A549 (cell line): ENCODE results near the gene ST6GALNAC1. TPM values are rescaled to one million over a fixed set of nuclear protein-coding genes. Genes with fewer than 3 reads are reported as not detected.

Experiments
- ATAC-seq, 2 experiments: fragments of 200-7000 bp in 1 of 2; fragments of >200 bp in 1 of 2; cut with Nextera tagmentation in 1 of 2; cut with Tn5 transposase in 1 of 2; 3 replicates each; pipeline versions ENCODE4 v1.8.0 to v1.9.1; 2018 to 2020; ENCODE audit warnings: mild to moderate bottlenecking in 1 of 2, moderate library complexity in 1 of 2
- CTCF ChIA-PET: fragments of 300-600 bp; sonication (Branson Sonifier 250); formaldehyde crosslinking; extraction: SDS; loops from one replicate; lab custom pipeline; 2021; ENCODE audit warnings: antibody characterized with exemption, inconsistent platforms; lab: Yijun Ruan, JAX
- POLR2A ChIA-PET: fragments of 350-600 bp; formaldehyde crosslinking; extraction: SDS; loops from one replicate; lab custom pipeline; 2021; ENCODE audit warnings: antibody characterized with exemption, inconsistent platforms; lab: Yijun Ruan, JAX
- DNase-seq, 2 experiments: peaks; one replicate each; pipeline versions ENCODE4 v3.0.0 to v3.0.0-alpha.2; 2011 to 2016; ENCODE audit warnings: low read depth in 1 of 2, low spot score in 1 of 2
- FAIRE-seq: peaks from 2 replicates; lab custom pipeline; 2011; peaks lifted over from hg19 to GRCh38; lab: Jason Lieb, UNC
- H3K27ac ChIP-seq, 2 experiments: fragments of >200 bp; sonication (Bioruptor Twin); formaldehyde crosslinking; 3 replicates each; pipeline ENCODE4 v1.5.1; 2016 to 2017
- H3K4me1 ChIP-seq: fragments of >200 bp; sonication (Bioruptor Twin); formaldehyde crosslinking; 3 replicates; pipeline ENCODE4 v1.6.1; 2016
- H3K4me2 ChIP-seq: fragments of >200 bp; sonication (Bioruptor Twin); formaldehyde crosslinking; 3 replicates; pipeline ENCODE4 v1.6.1; 2016
- H3K4me3 ChIP-seq: fragments of >200 bp; sonication (Bioruptor Twin); formaldehyde crosslinking; 3 replicates; pipeline ENCODE4 v1.5.1; 2016
- H3K9me3 ChIP-seq: fragments of >200 bp; sonication (Bioruptor Twin); formaldehyde crosslinking; 3 replicates; pipeline ENCODE4 v1.6.1; 2016
- FOXS1 ChIP-seq: fragments of 250-450 bp; sonication (Bioruptor Pico); IDR thresholded peaks from 2 replicates; pipeline ENCODE4 v1.5.0; 2020; ENCODE audit warnings: mild to moderate bottlenecking, moderate library complexity
- HMGXB4 ChIP-seq: fragments of 250-450 bp; sonication (Bioruptor Pico); IDR thresholded peaks from 2 replicates; pipeline ENCODE4 v1.5.0; 2021; ENCODE audit warnings: mild to moderate bottlenecking, moderate library complexity, borderline replicate concordance
- JUN ChIP-seq, 2 experiments: fragments of >200 bp; sonication (Bioruptor Twin); formaldehyde crosslinking; IDR thresholded peaks; 2 replicates in 1 of 2; 3 replicates in 1 of 2; pipeline ENCODE4 v1.6.1; 2016 to 2017
- MAFK ChIP-seq: fragments of 450-650 bp; IDR thresholded peaks from 2 replicates; pipeline ENCODE4 v1.6.1; 2014; ENCODE audit not compliant: partially characterized antibody
- NR3C1 ChIP-seq: fragments of >200 bp; sonication (Bioruptor Twin); formaldehyde crosslinking; IDR thresholded peaks from 3 replicates; pipeline ENCODE4 v1.6.1; 2017
- REST ChIP-seq: fragments of 200-600 bp; sonication (generic); IDR thresholded peaks from 2 replicates; pipeline ENCODE4 v1.6.1; 2016; ENCODE audit warnings: antibody characterized with exemption, mild to moderate bottlenecking, moderate library complexity
- SMC3 ChIP-seq: fragments of >200 bp; sonication (Bioruptor Twin); formaldehyde crosslinking; IDR thresholded peaks from 3 replicates; pipeline ENCODE4 v1.6.1; 2018; ENCODE audit warnings: inconsistent platforms
- TP53 ChIP-seq: fragments of 250-450 bp; sonication (Bioruptor Pico); IDR thresholded peaks from 2 replicates; pipeline ENCODE4 v1.5.0; 2021; ENCODE audit warnings: mild to moderate bottlenecking, moderate library complexity
- USF2 ChIP-seq: fragments of 450-650 bp; IDR thresholded peaks from 2 replicates; pipeline ENCODE4 v1.6.1; 2014; ENCODE audit warnings: antibody characterized with exemption
- ZNF302 ChIP-seq: fragments of 250-450 bp; sonication (Bioruptor Pico); IDR thresholded peaks from 2 replicates; pipeline ENCODE4 v1.9.0; 2021; ENCODE audit warnings: inconsistent platforms, mild to moderate bottlenecking, moderate library complexity
- WGBS: methylation state at CpG from one replicate; pipeline ENCODE4 v1.1.6; 2017; ENCODE audit errors: missing lambda C conversion rate; 5-methylcytosine and 5-hydroxymethylcytosine counted together
- polyA plus RNA-seq, 4 experiments: library from polyadenylated mRNA; depleted of rRNA in 3 of 4; stranded (reverse); fragments of >200 nt; fragmentation: RNase III in 1 of 4; extraction: RNeasy Plus Mini Kit Qiagen cat#74134 plus additional on column Dnase treatment in 1 of 4; gene quantifications; 2 replicates in 3 of 4; 3 replicates in 1 of 4; pipeline ENCODE4 v1.2.3, GENCODE V29; 2011 to 2017

ST6GALNAC1 gene
- polyA plus RNA-seq, 2 of the 4 experiments (the other 2 are of a cell fraction): 0.27 to 0.72 TPM

GRCh38 chr17:76585033-76585648 is 58.4 kb downstream of the ST6GALNAC1 start:
- 64% methylated on average over 53 of the region's 62 CpGs for WGBS
- no peaks in the 10 kb centered on the region for H3K9me3 ChIP-seq
- H3K4me3 ChIP-seq: peak overlapping the region; percentile 64
- CTCF ChIA-PET: interaction anchor here (0.6 to 7.0 kb wide), 20 partner anchors 9 to 128 kb away, joined by 3 to 50 read pairs (median 8); no protein-coding TSS in a partner anchor
- 0 out of 3 replicates have a peak, but pooled peaks cover 3% of the 10 kb centered on the region for H3K4me1 ChIP-seq
- no peak for FAIRE-seq
- peak overlapping the region; percentile 76 to 89; a peak in 5 of 6 replicates for H3K27ac ChIP-seq
- H3K4me2 ChIP-seq: peak overlapping the region; percentile 99
- TF ChIP-seq SMC3: no peak
- no peak for TF ChIP-seq ZNF302 (CRISPR knock-in tag)
- TF ChIP-seq JUN (IDR thresholded peaks at IDR 0.05): no peak
- TF ChIP-seq REST: no peak
- TF ChIP-seq TP53 (CRISPR knock-in tag): no peak
- POLR2A ChIA-PET: interaction anchor here (1.4 to 2.0 kb wide), 2 partner anchors 28 to 87 kb away, joined by 6 to 7 read pairs; no protein-coding TSS in a partner anchor
- DNase-seq: no peak
- no peak for ATAC-seq

- no peak for TF ChIP-seq HMGXB4
- ChIA-PET CTCF (interaction anchor here (0.6 to 7.0 kb wide), 13 partner anchors 10 to 99 kb away, joined by 3 to 50 read pairs (median 6); no protein-coding TSS in a partner anchor), POLR2A (no interaction called here)
- H3K9me3 ChIP-seq: no peaks in the 10 kb centered on the region
- 91% methylated on average over 17 of the region's 17 CpGs for WGBS
- no peak overlapping the region for H3K27ac ChIP-seq
- DNase-seq: no peak
- no peak for ATAC-seq
- no peak for FAIRE-seq
- 0 out of 3 replicates have a peak, but pooled peaks cover 3% of the 10 kb centered on the region for H3K4me1 ChIP-seq
- no peak overlapping the region for H3K4me3 ChIP-seq
- H3K4me2 ChIP-seq: no peak overlapping the region
These were observed 59.0 kb downstream of the ST6GALNAC1 start for GRCh38 chr17:76584427-76585032.

GRCh38 chr17:76582660-76583059 is 60.9 kb downstream of the ST6GALNAC1 start:
- no peak for TF ChIP-seq NR3C1
- no peak for TF ChIP-seq FOXS1
- TF ChIP-seq MAFK: no peak
- TF ChIP-seq USF2: no peak
- TF ChIP-seq JUN (IDR thresholded peaks at IDR 0.05): no peak
- FAIRE-seq (no peak), ATAC-seq (no peak), DNase-seq (no peak)
- H3K4me1 ChIP-seq: 0 out of 3 replicates have a peak, but pooled peaks cover 3% of the 10 kb centered on the region
- POLR2A ChIA-PET: no interaction called here
- no peak overlapping the region for H3K4me3 ChIP-seq
- whole genome bisulfite sequencing: 88% methylated on average over 3 of the region's 3 CpGs
- H3K9me3 ChIP-seq: no peaks in the 10 kb centered on the region
- CTCF ChIA-PET: interaction anchor here (0.7 to 4.3 kb wide), 8 partner anchors 8 to 59 kb away, joined by 3 to 30 read pairs (median 4); partner anchors contain the start of gene PRCD
- no peak overlapping the region for H3K4me2 ChIP-seq
- no peak overlapping the region for H3K27ac ChIP-seq
